Measurements from ENCODE around the gene INSM2. TPM values are rescaled to one million over a fixed set of nuclear protein-coding genes. Genes with fewer than 3 reads are reported as not detected.

INSM2 gene
- polyA plus RNA-seq, 1 donor (not counting 4 experiments of a cell fraction or from before 2014, with no cell fraction given) = not detected

DNA sequence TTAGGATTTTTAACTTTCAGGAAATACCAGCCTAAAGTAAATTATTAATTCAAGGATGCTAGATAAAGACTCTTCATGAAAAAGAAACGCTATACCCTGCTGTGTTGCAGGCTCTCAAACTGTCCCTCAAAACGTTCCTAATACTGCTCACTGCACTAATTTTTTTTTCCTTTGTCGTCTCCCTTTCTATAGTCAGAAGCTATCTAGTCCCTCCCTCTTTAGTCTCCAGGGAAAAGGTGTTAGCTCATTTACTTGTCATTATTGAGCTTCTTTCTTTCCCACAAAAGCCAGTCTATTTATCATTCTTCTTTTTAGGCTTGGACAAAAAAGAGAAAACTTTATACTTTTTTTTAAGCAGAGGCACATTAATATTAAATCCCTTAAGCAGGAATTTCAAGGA is 30.3 kb upstream of the INSM2 start:
- H3K9ac ChIP-seq (ENCODE audit: control insufficient read depth, extremely low read depth, insufficient read depth, low read length) = no peak overlapping the region
- H3K27me3 ChIP-seq (ENCODE audit: control insufficient read depth, extremely low read depth, insufficient read depth, low read length) = peaks cover 3% of the 10 kb centered on the region
- no peak overlapping the region for H3K4me3 ChIP-seq (ENCODE audit: control insufficient read depth in 2 of 3, extremely low read depth in 1 of 3, insufficient read depth in 2 of 3, low read depth in 1 of 3, low read length in 3 of 3)
- no peaks in the 10 kb centered on the region for H3K9me1 ChIP-seq (ENCODE audit: control insufficient read depth, extremely low read depth, insufficient read depth, low read length)
- no peak overlapping the region for H3K4me2 ChIP-seq (ENCODE audit: control insufficient read depth, extremely low read depth, insufficient read depth, low read depth, low read length)
- no peaks in the 10 kb centered on the region for H3K79me2 ChIP-seq (ENCODE audit: control insufficient read depth, insufficient read depth, low read length)
- DNase-seq (ENCODE audit: low read depth, low spot score) (no peak), FAIRE-seq (no peak)
- no peaks in the 10 kb centered on the region for H3K9me3 ChIP-seq (ENCODE audit: control insufficient read depth, low read depth, low read length)
- TF ChIP-seq, protein P1, sequence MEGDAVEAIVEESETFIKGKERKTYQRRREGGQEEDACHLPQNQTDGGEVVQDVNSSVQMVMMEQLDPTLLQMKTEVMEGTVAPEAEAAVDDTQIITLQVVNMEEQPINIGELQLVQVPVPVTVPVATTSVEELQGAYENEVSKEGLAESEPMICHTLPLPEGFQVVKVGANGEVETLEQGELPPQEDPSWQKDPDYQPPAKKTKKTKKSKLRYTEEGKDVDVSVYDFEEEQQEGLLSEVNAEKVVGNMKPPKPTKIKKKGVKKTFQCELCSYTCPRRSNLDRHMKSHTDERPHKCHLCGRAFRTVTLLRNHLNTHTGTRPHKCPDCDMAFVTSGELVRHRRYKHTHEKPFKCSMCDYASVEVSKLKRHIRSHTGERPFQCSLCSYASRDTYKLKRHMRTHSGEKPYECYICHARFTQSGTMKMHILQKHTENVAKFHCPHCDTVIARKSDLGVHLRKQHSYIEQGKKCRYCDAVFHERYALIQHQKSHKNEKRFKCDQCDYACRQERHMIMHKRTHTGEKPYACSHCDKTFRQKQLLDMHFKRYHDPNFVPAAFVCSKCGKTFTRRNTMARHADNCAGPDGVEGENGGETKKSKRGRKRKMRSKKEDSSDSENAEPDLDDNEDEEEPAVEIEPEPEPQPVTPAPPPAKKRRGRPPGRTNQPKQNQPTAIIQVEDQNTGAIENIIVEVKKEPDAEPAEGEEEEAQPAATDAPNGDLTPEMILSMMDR (optimal IDR thresholded peaks at IDR 0.05 in 1 of 3, IDR thresholded peaks at IDR 0.05 in 1 of 3, conservative IDR thresholded peaks at IDR 0.05 in 1 of 3; ENCODE audit: extremely low read depth in 1 of 3, insufficient read depth in 2 of 3, low read length in 3 of 3) = no peak
- TF ChIP-seq EZH2 (IDR thresholded peaks at IDR 0.05; ENCODE audit: low read length) = no peak
- no peak overlapping the region for H2AFZ ChIP-seq (ENCODE audit: control insufficient read depth, low read length)
- H3K27ac ChIP-seq (ENCODE audit: control insufficient read depth, insufficient read depth, low read length) = no peak overlapping the region
- no peaks in the 10 kb centered on the region for H3K4me1 ChIP-seq (ENCODE audit: control insufficient read depth, extremely low read depth, insufficient read depth, low read length)
- H3K36me3 ChIP-seq (ENCODE audit: control insufficient read depth in 2 of 2, extremely low read depth in 1 of 2, insufficient read depth in 2 of 2, low read length in 2 of 2) = no peaks in the 10 kb centered on the region
- dilution Hi-C loops (cut with MboI; ENCODE audit: extremely low pct_ligation_motif_present, low sequenced_read_pairs) = no loop called here
- no peaks in the 10 kb centered on the region for H4K20me1 ChIP-seq (ENCODE audit: control insufficient read depth, extremely low read depth, insufficient read depth, low read length)

- dilution Hi-C loops (cut with MboI; ENCODE audit: extremely low pct_ligation_motif_present, low sequenced_read_pairs) = no loop called here
- no peak overlapping the region for H3K27ac ChIP-seq (ENCODE audit: control insufficient read depth, insufficient read depth, low read length)
- no peaks in the 10 kb centered on the region for H4K20me1 ChIP-seq (ENCODE audit: control insufficient read depth, extremely low read depth, insufficient read depth, low read length)
- H3K4me3 ChIP-seq (ENCODE audit: control insufficient read depth in 2 of 3, extremely low read depth in 1 of 3, insufficient read depth in 2 of 3, low read depth in 1 of 3, low read length in 3 of 3) = no peak overlapping the region
- no peak overlapping the region for H2AFZ ChIP-seq (ENCODE audit: control insufficient read depth, low read length)
- no peak for DNase-seq (ENCODE audit: low read depth, low spot score)
- H3K9me3 ChIP-seq (ENCODE audit: control insufficient read depth, low read depth, low read length) = no peaks in the 10 kb centered on the region
- no peaks in the 10 kb centered on the region for H3K79me2 ChIP-seq (ENCODE audit: control insufficient read depth, insufficient read depth, low read length)
- H3K36me3 ChIP-seq (ENCODE audit: control insufficient read depth in 2 of 2, extremely low read depth in 1 of 2, insufficient read depth in 2 of 2, low read length in 2 of 2) = no peaks in the 10 kb centered on the region
- no peak overlapping the region for H3K4me2 ChIP-seq (ENCODE audit: control insufficient read depth, extremely low read depth, insufficient read depth, low read depth, low read length)
- no peaks in the 10 kb centered on the region for H3K4me1 ChIP-seq (ENCODE audit: control insufficient read depth, extremely low read depth, insufficient read depth, low read length)
- H3K9ac ChIP-seq (ENCODE audit: control insufficient read depth, extremely low read depth, insufficient read depth, low read length) = no peak overlapping the region
- peaks cover 3% of the 10 kb centered on the region for H3K27me3 ChIP-seq (ENCODE audit: control insufficient read depth, extremely low read depth, insufficient read depth, low read length)
- FAIRE-seq = no peak
- TF ChIP-seq, protein P1 (optimal IDR thresholded peaks at IDR 0.05 in 1 of 3, IDR thresholded peaks at IDR 0.05 in 1 of 3, conservative IDR thresholded peaks at IDR 0.05 in 1 of 3; ENCODE audit: extremely low read depth in 1 of 3, insufficient read depth in 2 of 3, low read length in 3 of 3) = no peak
- TF ChIP-seq EZH2 (IDR thresholded peaks at IDR 0.05; ENCODE audit: low read length) = no peak
- no peaks in the 10 kb centered on the region for H3K9me1 ChIP-seq (ENCODE audit: control insufficient read depth, extremely low read depth, insufficient read depth, low read length)
These were observed 29.7 kb upstream of the INSM2 start for GRCh38 chr14:35504260-35504659.

All from keratinocyte (primary cell).